MM.1S (cell line): Measurements from ENCODE around the gene SNAPC4.

Experiments used
- CTCF ChIP-seq: fragments of 300-600 bp; sonication (generic); IDR thresholded peaks from 2 replicates; pipeline ENCODE4 v1.5.1; 2016; ENCODE audit warnings: antibody characterized with exemption, low read length, mixed read lengths
- EZH2 ChIP-seq: fragments of 300-600 bp; sonication (generic); optimal IDR thresholded peaks from 2 replicates; pipeline ENCODE3; 2017; ENCODE audit warnings: low read depth, mild to moderate bottlenecking, antibody characterized with exemption, low read length, mixed read lengths

GRCh38 chr9:136359774-136360718 is 39.9 kb downstream of the SNAPC4 start:
- TF ChIP-seq CTCF (no peak), EZH2 (no peak)
